Esophagus squamous epithelium (tissue), 4 donors: Measurements from ENCODE around the gene TMCC3.

Experiments
- CTCF ChIP-seq, 6 experiments: fragments of 450-650 bp in 4 of 6; fragments of 200-600 bp in 2 of 6; sonication (generic) in 2 of 6; IDR thresholded peaks; one replicate each; pipeline ENCODE4 v1.5.1; 2016 to 2019; ENCODE audit warnings: antibody characterized with exemption in 6 of 6, mild to moderate bottlenecking in 4 of 6, moderate library complexity in 4 of 6
- POLR2A ChIP-seq, 4 donors: fragments of 450-650 bp; IDR thresholded peaks; one replicate each; pipeline ENCODE4 v1.6.1; 2017; ENCODE audit warnings: antibody characterized with exemption in 4 of 4, mild to moderate bottlenecking in 4 of 4, moderate library complexity in 3 of 4

- TF ChIP-seq CTCF (IDR thresholded peaks at IDR 0.05) (no peak), POLR2A (IDR thresholded peaks at IDR 0.05) (no peak)
Measured at GRCh38 chr12:94644141-94644979, 6.0 kb downstream of the TMCC3 start.
